Activated T-cell treated with anti-CD3 and anti-CD28 coated beads for 24 hours (primary cell): ENCODE data around the gene ACTR3C.
"Not testable (repeated sequence)": the region's sequence is repeated elsewhere in the genome, so short reads cannot be mapped to it uniquely, and the experiment has no call there.

Experiments used
- DNase-seq: peaks from one replicate; pipeline ENCODE4 v3.0.0-alpha.2; 2020; ENCODE audit warnings: low read depth

ACTR3C gene

GRCh38 chr7:150335108-150335773 is 11.9 kb upstream of the ACTR3C start:
- no peak for DNase-seq

DNA sequence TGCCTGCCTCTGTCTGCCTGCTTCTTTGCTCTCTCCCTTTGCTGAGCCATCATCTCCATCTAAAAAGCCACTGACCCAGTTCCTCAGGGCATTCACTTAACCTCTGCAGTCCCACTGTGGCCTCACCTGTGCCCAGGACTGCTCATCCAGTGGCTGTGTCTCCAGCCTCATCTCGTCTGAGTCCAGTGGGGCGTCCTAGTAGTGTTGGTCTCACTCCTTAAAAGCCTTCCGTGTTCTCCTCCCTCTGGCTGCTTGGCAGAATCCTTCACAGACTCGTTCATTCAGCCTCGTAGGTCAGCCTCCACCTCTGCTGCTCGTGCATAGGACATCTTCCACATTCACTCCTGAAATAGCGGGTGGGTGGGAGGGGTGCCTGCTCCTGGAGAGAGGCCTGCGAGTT is 10.8 kb upstream of the ACTR3C start:
- DNase-seq: no peak

DNA sequence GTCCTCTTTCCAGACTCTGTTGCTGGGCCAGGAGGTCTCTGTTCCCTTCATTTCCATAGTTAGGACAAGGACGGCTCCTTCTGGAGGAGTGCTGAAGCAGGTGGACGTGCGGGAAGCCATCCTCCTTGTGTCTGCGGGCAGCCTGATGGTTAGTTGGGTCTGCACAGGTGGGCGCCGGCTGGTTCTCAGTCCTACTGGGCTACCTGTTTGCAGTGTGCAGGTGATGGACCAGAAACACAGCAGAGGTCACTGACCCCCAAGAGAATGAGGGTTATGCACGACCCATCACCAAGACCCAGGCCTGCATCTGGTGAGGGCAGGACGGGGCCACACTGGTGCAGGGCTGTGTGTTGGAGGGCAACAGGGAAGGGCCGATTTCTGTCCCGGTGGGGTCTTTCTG is 10.3 kb upstream of the ACTR3C start:
- no peak for DNase-seq

GRCh38 chr7:150332852-150333635 is 9.7 kb upstream of the ACTR3C start:
- DNase-seq: no peak

DNA sequence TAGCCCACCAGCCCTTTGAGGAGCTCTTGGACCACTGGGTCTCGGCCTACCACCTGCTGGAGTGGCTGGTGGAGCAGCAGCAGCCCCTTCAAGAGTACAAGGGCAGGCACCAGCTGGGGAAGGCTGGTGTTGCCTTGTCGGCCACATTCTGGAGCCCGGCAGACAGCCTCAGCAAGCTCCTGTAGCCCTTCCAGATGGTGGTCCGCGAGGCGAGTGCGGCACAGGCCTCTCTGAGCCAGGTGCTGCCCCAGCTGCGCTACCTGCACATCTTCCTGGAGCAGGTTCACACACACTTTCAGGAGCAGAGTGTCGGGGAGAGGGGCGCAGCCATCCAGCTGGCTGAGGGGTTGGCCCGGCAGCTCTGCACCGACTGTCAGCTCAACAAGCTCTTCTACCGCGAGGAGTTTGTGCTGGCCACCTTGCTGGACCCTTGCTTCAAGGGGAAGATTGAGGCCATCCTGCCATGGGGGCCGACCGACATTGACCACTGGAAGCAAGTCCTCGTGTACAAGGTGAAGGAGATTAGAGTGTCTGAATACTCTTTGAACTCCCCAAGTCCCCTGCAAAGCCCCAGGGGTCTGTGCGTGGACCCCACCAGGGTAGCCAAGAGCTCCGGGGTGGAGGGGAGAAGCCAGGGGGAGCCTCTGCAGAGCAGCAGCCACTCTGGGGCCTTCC is 7.0 kb upstream of the ACTR3C start:
- DNase-seq: no peak

DNA sequence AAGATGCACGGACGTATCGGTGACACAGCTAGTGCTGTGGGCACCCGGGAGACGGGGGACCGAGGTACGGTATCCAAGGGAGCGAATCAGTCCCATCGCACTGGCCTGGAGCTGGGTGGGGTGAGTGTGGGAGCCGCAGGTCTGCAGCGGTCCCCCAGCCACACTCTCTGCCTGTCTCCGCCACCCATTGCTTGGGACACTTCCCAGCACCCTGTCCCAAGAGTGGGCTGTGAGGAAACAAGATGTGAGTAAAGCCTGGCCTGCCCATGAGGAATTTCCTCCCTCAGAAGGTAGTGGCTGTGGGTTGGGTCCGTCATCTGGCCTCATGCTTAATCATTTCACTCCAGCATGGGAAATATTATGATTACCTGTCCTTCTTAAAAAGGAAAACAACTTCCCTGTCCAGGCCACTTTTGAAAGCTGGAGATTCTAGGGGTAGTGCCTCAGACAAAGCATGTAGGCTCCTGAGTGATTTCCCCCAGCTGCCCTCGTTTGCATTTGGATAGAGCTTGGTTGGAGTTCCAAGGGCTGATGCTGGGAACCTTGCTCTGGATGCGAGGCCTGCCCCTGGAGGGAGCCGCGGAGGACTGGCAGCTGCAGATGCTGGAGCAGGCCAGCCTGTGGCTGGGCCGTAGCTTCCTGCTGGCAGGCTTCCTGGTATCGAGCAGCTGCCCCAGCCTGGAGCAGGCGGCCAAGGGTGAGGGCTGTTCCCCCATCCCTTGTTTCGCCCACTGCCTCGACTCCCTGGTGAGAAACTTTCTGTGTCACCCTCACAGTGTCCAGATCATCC is 6.2 kb upstream of the ACTR3C start:
- no peak for DNase-seq

- no peak for DNase-seq
These were observed 4.0 kb upstream of the ACTR3C start for GRCh38 chr7:150327308-150327707.

GRCh38 chr7:150326657-150327268 is 3.4 kb upstream of the ACTR3C start:
- no peak for DNase-seq

DNA sequence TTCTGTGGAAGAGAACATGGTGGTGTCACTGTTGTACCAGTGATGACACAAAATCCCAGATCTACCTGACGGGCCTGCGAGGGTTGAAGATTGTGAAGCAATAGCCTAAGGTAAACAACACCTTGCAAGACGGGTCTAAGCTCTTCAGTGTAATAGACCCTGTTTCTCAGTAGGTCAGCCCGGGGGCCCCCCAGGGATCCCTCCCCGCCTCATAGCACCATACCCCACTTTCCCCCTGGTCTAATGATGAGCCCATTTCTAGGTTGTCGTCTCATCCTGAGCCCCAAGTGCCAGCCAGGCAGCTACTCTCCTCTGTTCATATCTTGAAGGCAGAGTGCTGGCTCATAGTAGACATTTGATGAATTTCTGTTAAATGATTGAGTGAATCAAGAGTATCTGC is 2.6 kb upstream of the ACTR3C start:
- no peak for DNase-seq

- DNase-seq: no peak
These were observed 1.8 kb upstream of the ACTR3C start for GRCh38 chr7:150325110-150325611.

DNA sequence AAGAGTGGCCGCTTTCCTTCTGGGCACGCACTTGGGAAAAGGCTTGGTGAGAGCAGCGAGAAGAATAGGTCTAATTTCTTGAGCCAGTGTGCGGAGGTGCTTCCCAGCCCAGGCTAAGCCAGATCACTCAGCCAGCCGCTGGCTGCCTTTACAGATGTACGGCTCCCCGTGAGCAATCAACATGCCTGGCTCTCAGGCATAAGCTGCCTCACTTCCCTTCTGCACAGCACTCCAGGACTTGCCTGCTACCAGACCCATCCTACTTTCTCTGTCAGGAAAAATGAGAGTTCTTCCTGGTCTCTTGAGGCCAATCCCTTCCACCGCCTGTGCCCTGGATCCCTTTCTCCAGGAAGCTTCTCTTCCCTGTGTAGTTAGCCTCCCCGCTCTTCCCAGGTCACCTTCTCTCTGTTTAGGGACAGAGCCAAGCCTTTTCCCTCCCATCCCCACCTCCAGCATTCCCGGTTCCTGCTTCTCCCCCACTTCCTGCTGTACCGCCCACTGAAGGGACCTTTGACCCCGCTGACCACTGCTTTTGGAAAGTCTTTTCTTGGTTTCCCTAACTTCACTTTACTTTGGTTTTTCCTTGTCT is 1.1 kb upstream of the ACTR3C start:
- no peak for DNase-seq

DNA sequence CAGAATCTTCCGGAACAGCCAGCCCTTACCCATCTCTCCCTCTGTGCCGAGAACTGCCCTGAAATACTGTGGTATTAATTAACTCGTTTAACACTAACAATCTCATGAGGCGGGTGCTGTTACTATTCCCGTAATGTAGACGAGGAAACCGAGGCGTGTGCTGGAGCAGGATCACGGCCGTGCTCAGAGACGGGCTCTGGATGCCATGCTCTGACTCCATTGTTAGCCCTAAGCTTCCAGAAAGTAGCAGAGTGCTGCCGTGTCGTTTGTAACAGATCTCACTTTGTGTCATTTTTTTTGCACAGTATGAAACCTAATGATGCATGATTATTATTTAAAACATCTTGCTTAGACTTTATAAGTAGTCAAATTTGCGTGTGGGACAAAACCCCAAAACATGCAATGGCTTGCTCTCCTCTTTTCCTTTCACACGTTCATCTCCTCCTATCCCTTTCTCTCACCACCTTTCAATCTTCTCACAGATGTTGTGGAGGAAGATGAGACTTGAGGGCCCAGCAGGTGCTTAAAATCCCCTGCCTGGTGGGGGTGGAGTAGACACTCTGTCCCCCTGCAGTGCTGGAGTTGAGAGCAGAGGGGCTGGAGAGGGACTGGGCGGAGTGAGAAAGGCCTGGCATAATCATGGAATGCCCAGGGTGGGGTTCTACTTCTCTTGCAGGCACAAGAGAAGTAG is 482 bp upstream of the ACTR3C start:
- no peak for DNase-seq

- DNase-seq: peak; percentile 39
These were observed 1.1 kb downstream of the ACTR3C start for GRCh38 chr7:150322114-150322832.

DNA sequence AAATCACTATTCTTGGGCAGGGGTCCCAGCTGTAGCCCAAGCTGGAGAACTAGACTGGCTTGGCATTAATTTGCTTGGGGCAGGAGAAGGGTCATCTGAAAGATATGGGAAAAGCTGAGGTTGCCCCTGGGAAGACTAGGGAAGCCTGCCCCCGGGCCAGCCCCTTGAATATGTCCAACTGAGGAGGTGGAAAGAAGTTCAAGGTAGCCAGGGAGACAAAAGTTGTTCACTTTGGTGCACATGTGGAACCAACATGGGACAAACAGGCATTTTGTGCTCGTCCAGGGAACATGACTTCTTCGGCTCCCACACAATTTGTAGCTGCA is 1.6 kb downstream of the ACTR3C start:
- no peak for DNase-seq

GRCh38 chr7:150317748-150318444 is 5.4 kb downstream of the ACTR3C start:
- no peak for DNase-seq

DNA sequence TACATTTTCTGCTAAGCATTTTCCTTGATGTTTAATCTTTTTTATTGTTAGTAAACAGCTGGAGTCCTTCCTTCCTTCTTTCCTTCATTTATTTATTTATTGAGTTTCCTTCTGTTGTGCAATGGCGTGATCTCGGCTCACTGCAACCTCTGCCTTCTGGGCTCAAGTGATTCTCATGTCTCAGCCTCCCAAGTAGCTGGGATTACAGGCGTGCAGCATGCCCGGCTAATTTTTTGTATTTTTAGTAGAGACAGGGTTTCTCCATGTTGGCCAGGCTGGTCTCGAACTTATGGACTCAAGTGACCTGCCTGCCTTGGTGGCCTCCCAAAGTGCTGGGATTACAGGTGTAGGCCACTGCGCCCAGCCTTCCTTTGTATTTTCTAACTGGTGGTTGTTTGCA is 6.4 kb downstream of the ACTR3C start:
- DNase-seq: not testable (repeated sequence)

DNA sequence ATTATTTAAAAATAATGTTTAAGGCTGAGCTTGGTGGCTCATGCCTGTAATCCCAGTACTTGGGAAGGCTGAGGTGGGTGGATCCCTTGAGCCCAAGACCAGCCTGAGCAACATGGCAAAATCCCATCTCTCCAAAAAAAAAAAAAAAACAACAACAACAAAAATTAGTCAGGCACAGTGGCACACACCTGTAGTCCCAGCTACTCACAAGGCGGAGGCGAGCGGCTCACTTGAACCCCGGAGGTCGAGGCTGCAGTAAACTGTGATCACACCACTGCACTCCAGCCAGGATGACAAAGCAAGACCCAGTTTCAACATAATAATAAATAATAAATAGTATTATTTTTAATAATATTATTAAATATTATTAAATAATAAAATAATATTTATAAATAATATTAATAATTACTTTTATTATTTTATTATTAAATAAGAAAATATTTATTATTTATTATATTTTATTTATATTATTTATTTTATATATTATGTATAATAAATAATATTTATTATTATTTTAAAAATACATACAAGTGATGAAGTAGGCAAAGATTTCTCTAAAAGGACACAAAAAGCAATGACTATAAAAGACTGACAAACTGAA is 8.6 kb downstream of the ACTR3C start:
- no peak for DNase-seq

GRCh38 chr7:150313870-150314269 is 9.5 kb downstream of the ACTR3C start:
- DNase-seq: no peak

DNA sequence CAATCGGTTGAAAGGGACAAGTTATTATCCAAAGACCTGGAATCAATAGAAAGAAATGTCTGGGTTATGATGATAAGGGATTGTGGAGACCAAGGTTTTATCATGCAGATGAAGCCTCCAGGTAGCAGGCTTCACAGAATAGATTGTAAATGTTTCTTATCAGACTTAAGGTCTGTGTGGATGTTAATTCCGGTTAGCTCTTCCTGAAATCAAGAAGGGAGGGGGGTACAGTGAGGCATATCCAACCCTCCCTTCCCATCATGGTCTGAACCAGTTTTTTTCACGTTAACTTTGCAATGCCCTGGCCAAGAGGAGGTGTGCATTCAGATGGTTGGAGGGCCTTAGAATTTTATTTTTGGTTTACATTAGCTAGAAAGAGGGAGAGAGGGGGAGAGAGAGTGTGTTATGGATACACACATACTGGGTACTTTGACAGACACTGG is 10.0 kb downstream of the ACTR3C start:
- no peak for DNase-seq
